HG03558 (cell line): ENCODE measurements around the gene RASSF3.
A peak's percentile ranks its signal among the peaks of the same experiment; 100 is the strongest.
"Not testable (repeated sequence)": the region's sequence is repeated elsewhere in the genome, so short reads cannot be mapped to it uniquely, and the experiment has no call there.

ENCODE experiments used
- ATAC-seq: cut with Tn5 transposase; IDR thresholded peaks from one replicate; pipeline ENCODE4 v1.9.1; 2021; ENCODE audit warnings: moderate number of reproducible peaks; ENCODE audit not compliant: unreplicated experiment; ENCODE audit errors: extremely low read depth

Gene RASSF3

DNA sequence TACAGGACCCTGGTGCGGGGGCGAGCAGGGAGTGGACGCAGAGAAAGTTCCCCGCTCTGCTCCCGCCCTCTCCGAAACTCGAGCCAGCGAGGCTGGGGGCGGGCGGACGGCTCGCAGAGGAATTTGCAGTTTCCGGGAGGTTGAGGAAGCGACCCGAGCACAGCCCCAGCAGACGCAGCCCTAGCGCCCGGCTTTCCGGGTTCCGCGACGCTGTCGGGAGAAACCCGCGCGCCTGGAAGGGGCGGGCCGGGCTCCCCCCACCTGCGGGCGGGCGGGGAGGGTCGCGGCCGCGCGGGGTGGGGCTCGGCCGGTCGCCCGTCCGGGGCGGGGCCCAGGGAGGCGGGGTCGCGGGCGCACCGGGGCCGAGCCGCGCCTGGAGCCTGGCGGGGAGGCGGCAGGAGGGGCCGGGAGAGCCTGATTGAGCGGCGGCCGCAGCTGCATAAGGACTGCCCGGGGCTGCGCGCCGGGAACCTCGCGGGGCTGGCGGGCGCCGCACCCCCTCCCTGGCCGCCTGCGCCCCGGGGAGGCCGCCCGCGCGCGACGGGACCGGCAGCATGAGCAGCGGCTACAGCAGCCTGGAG is at the start of gene RASSF3:
Gene RASSF3, plus strand, starts transcription at position 417 of the 581 bp plus-strand sequence. Its CDS starts 138 bp downstream, at position 555.
- peak; percentile 27 for ATAC-seq

DNA sequence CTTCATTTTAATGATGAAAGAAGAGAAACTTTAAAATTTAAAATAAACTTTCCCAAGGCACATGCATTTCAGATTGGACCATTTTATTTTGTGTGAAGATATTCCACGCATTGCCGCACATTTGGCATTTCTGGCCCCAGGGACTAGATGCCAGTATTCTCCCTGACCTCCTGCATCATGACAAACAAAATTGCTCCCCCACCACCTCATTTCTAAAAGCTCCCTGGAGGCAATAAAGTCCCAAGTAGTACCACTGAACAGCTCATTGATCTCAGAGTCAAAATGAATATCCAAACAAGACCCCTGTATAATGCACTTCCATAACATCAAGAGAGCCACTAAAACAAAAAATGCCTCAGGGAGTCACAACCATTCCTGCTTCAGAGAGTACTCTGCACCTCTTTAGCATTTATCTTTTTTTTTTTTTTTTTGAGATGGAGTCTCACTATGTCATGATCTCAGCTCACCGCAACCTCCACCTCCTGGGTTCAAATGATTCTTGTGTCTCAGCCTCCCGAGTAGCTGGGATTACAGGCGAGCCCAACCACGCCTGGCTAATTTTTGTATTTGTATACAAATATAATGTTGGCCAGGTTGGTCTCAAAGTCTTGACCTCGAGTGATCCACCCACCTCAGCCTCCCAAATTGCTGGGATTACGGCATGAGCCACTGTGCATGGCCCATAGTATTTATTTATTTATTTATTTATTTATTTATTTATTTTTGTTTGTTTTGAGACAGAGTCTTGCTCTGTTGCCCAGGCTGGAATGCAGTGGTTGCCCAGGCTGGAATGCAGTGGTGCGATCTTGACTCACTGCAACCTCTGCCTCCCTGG is 48.8 kb upstream of the RASSF3 start:
- ATAC-seq, result no peak

DNA sequence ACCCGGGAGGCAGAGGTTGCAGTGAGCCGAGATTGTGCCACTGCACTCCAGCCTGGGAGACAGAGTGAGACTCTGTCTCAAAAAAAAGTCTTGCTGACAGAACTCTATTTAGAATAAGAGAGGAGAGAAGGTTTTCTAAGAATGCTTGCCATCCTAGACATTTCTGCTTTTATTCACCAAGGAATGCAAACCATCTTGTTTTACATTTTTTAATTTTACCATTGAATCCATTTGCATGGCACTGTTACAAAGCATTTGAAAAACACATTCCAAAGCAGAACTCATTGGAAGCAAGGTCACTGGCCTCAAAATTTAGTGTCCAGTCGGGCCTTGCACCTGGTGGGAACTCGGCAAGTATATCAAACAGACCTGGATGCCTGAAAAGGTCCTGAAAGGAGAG is 44.2 kb upstream of the RASSF3 start:
- ATAC-seq, result no peak

- ATAC-seq, result no peak
Measured at GRCh38 chr12:64566831-64567517, 43.3 kb upstream of the RASSF3 start.

DNA sequence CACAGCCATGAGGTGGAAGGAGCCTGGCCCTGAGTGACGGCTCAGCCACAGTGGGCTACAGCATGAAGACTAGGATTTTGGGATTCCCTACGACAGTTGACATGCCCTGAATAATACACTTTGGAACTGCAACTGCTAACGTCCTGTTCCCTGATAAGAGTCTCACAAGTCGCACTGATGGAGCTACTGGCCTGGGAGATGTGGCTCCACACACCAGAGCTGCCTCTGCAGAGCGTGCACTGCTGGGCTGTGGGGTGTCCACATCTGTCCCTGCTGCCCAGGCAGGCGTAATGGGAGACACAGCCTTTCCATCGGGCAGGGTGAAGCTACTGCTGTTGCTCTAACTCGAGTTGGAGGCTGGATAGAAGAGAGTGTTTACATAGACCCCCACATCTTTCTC is 42.7 kb upstream of the RASSF3 start:
- ATAC-seq, result no peak

GRCh38 chr12:64568298-64568697 is 42.0 kb upstream of the RASSF3 start:
- no peak for ATAC-seq

GRCh38 chr12:64569923-64570691 is 40.2 kb upstream of the RASSF3 start:
- no peak for ATAC-seq

GRCh38 chr12:64571411-64571810 is 38.9 kb upstream of the RASSF3 start:
- no peak for ATAC-seq

DNA sequence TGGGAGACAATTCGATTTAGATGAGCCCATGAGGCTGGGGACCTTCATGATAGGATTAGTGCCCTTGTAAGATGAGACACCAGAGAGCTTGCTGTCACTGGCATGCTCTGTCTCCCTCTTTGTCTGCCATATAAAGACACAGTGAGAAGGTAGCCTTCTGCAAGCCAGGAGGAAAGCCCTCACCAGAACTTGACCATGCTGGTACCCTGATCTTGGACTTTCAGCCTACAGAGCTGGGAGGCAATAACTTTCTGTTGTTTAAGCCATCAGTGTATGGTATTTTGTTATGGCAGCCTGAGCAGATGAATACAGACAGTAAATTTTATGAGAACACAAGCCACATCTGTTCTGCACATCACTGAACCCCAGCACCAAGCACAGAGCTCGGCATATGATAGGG is 38.1 kb upstream of the RASSF3 start:
- ATAC-seq, result no peak

DNA sequence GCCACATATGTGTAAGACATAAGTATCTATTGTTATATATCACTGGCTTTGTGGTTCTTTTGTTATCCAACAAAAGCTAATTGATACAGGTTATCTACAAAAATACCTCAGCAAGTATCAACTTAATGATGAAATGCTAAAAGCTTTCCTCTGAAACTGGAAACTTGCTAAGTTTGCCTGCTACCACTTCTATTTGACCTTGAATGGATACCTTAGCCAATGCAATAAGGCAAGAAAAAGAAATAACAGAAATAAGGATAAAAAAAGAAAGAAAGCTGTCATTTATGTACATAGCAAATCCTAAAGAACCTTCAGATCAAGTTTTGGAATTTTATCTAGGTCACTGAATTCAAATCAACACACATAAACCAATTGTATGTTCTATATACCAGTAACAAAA is 35.5 kb upstream of the RASSF3 start:
- no peak for ATAC-seq

DNA sequence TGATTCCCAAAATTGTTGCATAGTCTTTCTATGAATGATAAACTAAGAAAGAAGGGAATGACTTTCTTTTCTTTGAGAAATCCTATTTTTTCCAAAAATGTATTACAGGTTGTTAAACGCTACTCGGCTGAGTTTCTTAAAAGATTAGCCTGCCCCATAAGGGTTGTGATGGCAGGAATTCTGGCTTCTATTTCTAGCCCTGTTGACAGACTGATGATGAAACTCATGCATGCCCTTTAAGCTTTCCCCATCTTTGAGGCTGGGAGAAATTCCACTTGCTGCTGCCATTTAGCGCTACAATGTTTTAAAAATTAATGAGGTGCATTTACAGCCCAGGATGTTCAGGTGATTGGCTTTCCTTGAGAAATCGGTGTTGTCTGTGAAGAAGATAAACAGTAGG is 33.2 kb upstream of the RASSF3 start:
- no peak for ATAC-seq

DNA sequence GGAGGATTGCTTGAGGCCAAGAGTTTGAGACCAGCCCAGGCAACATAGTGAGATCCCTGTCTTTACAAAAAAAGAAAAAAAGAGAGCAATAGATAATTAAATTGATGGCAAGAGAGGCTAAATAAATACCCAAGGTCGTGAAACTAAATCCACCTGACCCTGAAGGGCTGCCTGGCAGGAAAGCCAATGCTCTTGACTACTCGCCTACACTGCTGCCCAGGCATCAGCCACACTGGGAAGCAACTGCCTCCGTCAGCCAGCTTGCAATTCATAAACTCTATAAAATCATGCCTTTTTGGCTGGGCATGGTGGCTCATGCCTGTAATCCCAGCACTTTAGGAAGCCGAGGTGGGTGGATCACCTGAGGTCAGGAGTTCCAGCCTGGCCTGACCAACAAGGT is 31.7 kb upstream of the RASSF3 start:
- no peak for ATAC-seq

DNA sequence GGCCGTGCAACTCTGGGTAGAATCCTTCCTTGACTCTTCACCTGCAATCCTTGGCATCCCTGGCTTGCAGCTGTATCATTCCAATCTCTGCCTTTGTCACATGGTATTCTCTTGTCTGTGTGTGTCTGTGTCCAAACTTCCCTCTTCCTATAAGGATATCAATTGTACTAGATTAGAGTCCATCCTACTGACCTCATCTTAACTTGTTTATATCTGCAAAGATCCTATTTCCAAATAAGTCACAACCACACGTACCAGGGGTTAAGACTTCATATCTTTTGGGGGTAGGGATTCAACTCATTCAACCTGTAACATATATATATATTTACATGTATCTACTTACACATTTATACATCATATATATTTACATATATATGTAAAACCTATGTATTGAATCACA is 29.6 kb upstream of the RASSF3 start:
- no peak for ATAC-seq

DNA sequence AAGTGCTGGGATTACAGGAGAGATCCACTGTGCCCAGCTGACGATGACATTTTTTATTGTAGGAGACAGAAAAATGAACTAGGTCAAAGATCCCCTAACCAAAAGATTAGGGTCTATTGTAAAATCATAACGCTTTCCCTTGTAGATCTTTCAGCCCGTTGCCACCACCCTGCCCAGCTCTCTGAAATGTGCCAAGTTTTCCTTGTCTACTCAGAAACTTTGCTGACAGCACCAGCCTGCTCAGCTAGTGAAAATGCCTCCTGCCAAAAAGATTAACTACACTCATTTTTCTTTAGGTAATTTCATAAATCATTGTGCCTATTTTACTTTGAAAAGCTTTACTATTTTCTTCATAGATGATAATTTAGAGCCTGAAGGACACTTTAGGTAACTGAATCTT is 28.2 kb upstream of the RASSF3 start:
- ATAC-seq, result no peak

GRCh38 chr12:64582862-64583261 is 27.4 kb upstream of the RASSF3 start:
- no peak for ATAC-seq

GRCh38 chr12:64583395-64583770 is 26.9 kb upstream of the RASSF3 start:
- not testable (repeated sequence) for ATAC-seq

DNA sequence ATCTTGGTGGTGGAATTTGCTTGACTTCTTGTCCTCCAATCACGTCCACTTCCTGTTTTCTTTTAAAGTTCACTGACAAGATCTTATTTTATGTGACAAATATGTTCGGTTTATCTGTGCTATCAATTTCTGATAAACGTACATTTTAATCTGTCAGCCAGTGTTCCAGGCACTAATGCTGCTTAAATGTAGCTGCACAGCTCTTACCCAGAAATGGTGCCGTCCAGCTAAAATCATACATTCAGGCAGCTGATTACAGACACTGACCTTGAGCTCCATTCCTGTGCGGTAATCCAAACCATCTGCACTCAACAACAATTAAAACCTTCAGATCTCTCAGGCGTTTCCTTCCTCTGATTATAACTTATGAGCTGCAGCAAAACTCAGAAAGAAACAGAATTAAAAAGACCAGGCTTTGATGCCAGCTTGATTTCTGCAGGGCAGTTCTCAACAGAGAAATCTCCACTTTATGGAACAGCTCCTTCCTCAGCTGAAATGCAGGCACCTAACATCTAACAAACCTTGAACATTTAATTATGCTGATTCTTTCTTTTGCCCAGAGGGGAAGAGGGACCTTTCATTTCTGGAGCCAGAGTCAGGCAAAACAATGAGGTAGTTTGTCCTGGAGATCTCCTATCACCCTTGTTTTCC is 26.4 kb upstream of the RASSF3 start:
- no peak for ATAC-seq

GRCh38 chr12:64585104-64585503 is 25.2 kb upstream of the RASSF3 start:
- ATAC-seq, result no peak

DNA sequence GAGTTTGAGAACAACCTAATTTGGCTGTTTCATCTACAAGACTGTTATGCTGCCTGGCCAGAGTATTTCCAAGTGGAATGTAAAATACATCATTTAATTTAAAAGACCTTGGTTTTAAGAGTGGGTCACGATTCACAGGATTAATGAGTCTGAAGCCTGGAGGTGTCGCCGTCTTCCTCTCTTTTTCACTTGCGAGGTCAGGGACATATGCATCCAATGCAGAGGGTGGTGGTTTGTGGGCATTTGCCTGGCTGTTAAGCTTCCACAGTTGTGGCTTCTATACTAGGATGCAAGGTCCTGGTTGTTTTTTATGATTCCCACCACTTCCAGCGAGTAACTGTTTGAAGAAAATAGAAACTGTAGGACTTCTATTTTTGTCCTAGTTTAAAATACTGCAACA is 22.8 kb upstream of the RASSF3 start:
- ATAC-seq, result no peak

GRCh38 chr12:64590183-64590582 is 20.1 kb upstream of the RASSF3 start:
- no peak for ATAC-seq
